H1 (cell line): Measurements from ENCODE around the gene OR4E1. TPM values are rescaled to one million over a fixed set of nuclear protein-coding genes. Genes with fewer than 3 reads are reported as not detected.

Experiments
- CTCF ChIA-PET: fragments of 300-600 bp; sonication (Branson Sonifier 250); formaldehyde crosslinking; loops from one replicate; lab custom pipeline; 2021; ENCODE audit not compliant: partially characterized antibody; lab: Charles Lee
- POLR2A ChIA-PET: fragments of 300-600 bp; sonication (Branson Sonifier 250); formaldehyde crosslinking; loops from one replicate; lab custom pipeline; 2021; ENCODE audit warnings: inconsistent platforms; ENCODE audit not compliant: partially characterized antibody; lab: Charles Lee
- DNase-seq, 2 experiments: peaks; one replicate each; pipeline versions ENCODE4 v3.0.0 to v3.0.0-alpha.2; 2010 to 2022; ENCODE audit warnings: low spot score in 2 of 2, low read depth in 1 of 2, mixed read lengths in 1 of 2
- FAIRE-seq: peaks from 2 replicates; lab custom pipeline; 2011; peaks lifted over from hg19 to GRCh38; lab: Jason Lieb, UNC
- H2AFZ ChIP-seq: 2 replicates; pipeline ENCODE4 v1.8.1; 2012; ENCODE audit warnings: low read length, inconsistent platforms
- H2AK5ac ChIP-seq: 2 replicates; pipeline ENCODE4 v1.6.1; 2013; ENCODE audit warnings: low read depth, low read length
- H2BK120ac ChIP-seq: replicated peaks from 2 replicates; pipeline ENCODE3; 2013; ENCODE audit warnings: low read depth, low read length, inconsistent platforms
- H2BK12ac ChIP-seq: 2 replicates; pipeline ENCODE4 v1.6.1; 2013; ENCODE audit warnings: low read depth, low read length
- H2BK15ac ChIP-seq: 2 replicates; pipeline ENCODE4 v1.6.1; 2013; ENCODE audit warnings: low read length
- H2BK20ac ChIP-seq: 2 replicates; pipeline ENCODE4 v1.6.1; 2013; ENCODE audit warnings: low read length
- H2BK5ac ChIP-seq: 2 replicates; pipeline ENCODE4 v1.6.1; 2013; ENCODE audit warnings: low read depth, low read length
- H3K14ac ChIP-seq: 2 replicates; pipeline ENCODE4 v1.6.1; 2013; ENCODE audit warnings: inconsistent platforms; ENCODE audit not compliant: insufficient read length
- H3K18ac ChIP-seq: 2 replicates; pipeline ENCODE4 v1.6.1; 2013; ENCODE audit warnings: low read length; ENCODE audit errors: extremely low read depth
- H3K23ac ChIP-seq: 2 replicates; pipeline ENCODE4 v1.6.1; 2013; ENCODE audit warnings: inconsistent platforms; ENCODE audit not compliant: insufficient read length
- H3K23me2 ChIP-seq: 2 replicates; pipeline ENCODE4 v1.6.1; 2013; ENCODE audit warnings: low read depth, low read length
- H3K27ac ChIP-seq: 2 replicates; pipeline ENCODE4 v1.6.1; 2011; ENCODE audit warnings: low read depth, low read length, inconsistent platforms
- H3K27me3 ChIP-seq, 4 experiments: replicated peaks in 1 of 4; 1 replicate in 1 of 4; 2 replicates in 3 of 4; pipeline versions ENCODE4 v1.6.1 to v1.8.1; 2011 to 2013; ENCODE audit warnings: low read length in 3 of 4, mild to moderate bottlenecking in 3 of 4, inconsistent platforms in 2 of 4, mixed read lengths in 2 of 4, moderate library complexity in 1 of 4; ENCODE audit not compliant: control insufficient read depth in 3 of 4, insufficient read depth in 3 of 4; ENCODE audit errors: extremely low read depth in 1 of 4
- H3K36me3 ChIP-seq, 4 experiments: 2 replicates each; pipeline versions ENCODE4 v1.6.1 to v1.8.1; 2011 to 2013; ENCODE audit warnings: mild to moderate bottlenecking in 4 of 4, low read length in 3 of 4, moderate library complexity in 2 of 4, control low read depth in 1 of 4, inconsistent platforms in 1 of 4; ENCODE audit not compliant: insufficient read depth in 4 of 4, control insufficient read depth in 2 of 4
- H3K4ac ChIP-seq: replicated peaks from 2 replicates; pipeline ENCODE3; 2013; ENCODE audit warnings: low read length, low read depth, mixed read lengths, inconsistent platforms; ENCODE audit not compliant: insufficient read length
- H3K4me1 ChIP-seq, 4 experiments: replicated peaks in 1 of 4; 1 replicate in 1 of 4; 2 replicates in 3 of 4; pipeline versions ENCODE4 v1.6.1 to v1.8.1; 2011 to 2013; ENCODE audit warnings: low read length in 3 of 4, inconsistent platforms in 2 of 4, mixed read lengths in 1 of 4; ENCODE audit not compliant: insufficient read depth in 4 of 4, control insufficient read depth in 3 of 4
- H3K4me2 ChIP-seq, 2 experiments: 2 replicates each; pipeline versions ENCODE4 v1.6.1 to v1.8.1; 2011 to 2013; ENCODE audit warnings: low read depth in 2 of 2, low read length in 2 of 2, control low read depth in 1 of 2, inconsistent platforms in 1 of 2, mild to moderate bottlenecking in 1 of 2; ENCODE audit not compliant: insufficient read depth in 1 of 2
- H3K4me3 ChIP-seq, 4 experiments: fragments of 200-600, 300-600 bp in 1 of 4; sonication (generic), shearing (Covaris generic), sonication (Bioruptor Twin) in 1 of 4; 2 replicates each; pipeline versions ENCODE4 v1.5.1 to v1.8.1; 2011 to 2016; ENCODE audit warnings: low read length in 4 of 4, low read depth in 3 of 4, control low read depth in 2 of 4, inconsistent platforms in 2 of 4, mild to moderate bottlenecking in 2 of 4, mixed read lengths in 1 of 4, moderate library complexity in 1 of 4; ENCODE audit not compliant: insufficient read depth in 2 of 4; ENCODE audit errors: extremely low read depth in 1 of 4
- H3K56ac ChIP-seq: replicated peaks from 2 replicates; pipeline ENCODE3; 2013; ENCODE audit warnings: low read depth, mild to moderate bottlenecking, mixed read lengths, low read length, inconsistent platforms; ENCODE audit not compliant: insufficient read length
- H3K79me1 ChIP-seq: 2 replicates; pipeline ENCODE4 v1.6.1; 2013; ENCODE audit warnings: low read depth, low read length, control low read depth
- H3K79me2 ChIP-seq, 2 experiments: 2 replicates each; pipeline versions ENCODE4 v1.6.1 to v1.8.1; 2012 to 2013; ENCODE audit warnings: low read length in 2 of 2, mild to moderate bottlenecking in 2 of 2, inconsistent platforms in 1 of 2; ENCODE audit not compliant: insufficient read depth in 2 of 2, control insufficient read depth in 1 of 2
- H3K9ac ChIP-seq, 4 experiments: replicated peaks in 1 of 4; 1 replicate in 1 of 4; 2 replicates in 3 of 4; pipeline versions ENCODE4 v1.6.1 to v1.8.1; 2011 to 2013; ENCODE audit warnings: low read depth in 3 of 4, low read length in 3 of 4, control low read depth in 2 of 4, mild to moderate bottlenecking in 2 of 4, moderate library complexity in 2 of 4, inconsistent platforms in 1 of 4; ENCODE audit errors: extremely low read depth in 1 of 4
- H3K9me3 ChIP-seq, 2 experiments: 2 replicates each; pipeline versions ENCODE4 v1.6.1 to v1.8.1; 2012 to 2013; ENCODE audit warnings: mild to moderate bottlenecking in 2 of 2, moderate library complexity in 2 of 2, control low read depth in 1 of 2, inconsistent platforms in 1 of 2, low read depth in 1 of 2, low read length in 1 of 2, mixed read lengths in 1 of 2; ENCODE audit not compliant: insufficient read depth in 2 of 2
- H4K20me1 ChIP-seq, 2 experiments: replicated peaks in 1 of 2; 2 replicates each; pipeline versions ENCODE3 to v1.8.1; 2011 to 2013; ENCODE audit warnings: inconsistent platforms in 2 of 2, low read length in 2 of 2, mild to moderate bottlenecking in 1 of 2; ENCODE audit not compliant: insufficient read depth in 2 of 2, control insufficient read depth in 1 of 2
- H4K5ac ChIP-seq: 2 replicates; pipeline ENCODE4 v1.6.1; 2013; ENCODE audit warnings: low read length, low read depth, mixed read lengths, inconsistent platforms; ENCODE audit not compliant: insufficient read length
- H4K8ac ChIP-seq: 2 replicates; pipeline ENCODE4 v1.8.0; 2013; ENCODE audit warnings: mild to moderate bottlenecking, moderate library complexity, low read length, inconsistent platforms; ENCODE audit not compliant: insufficient read depth; ENCODE audit errors: extremely low read depth
- H4K91ac ChIP-seq: replicated peaks from 2 replicates; pipeline ENCODE3; 2013; ENCODE audit warnings: low read length, mixed read lengths, inconsistent platforms; ENCODE audit not compliant: insufficient read length
- BACH1 ChIP-seq: IDR thresholded peaks from 2 replicates; pipeline ENCODE4 v1.6.1; 2012; ENCODE audit warnings: low read length, improper control_type of control experiment
- BCL11A ChIP-seq, 2 experiments: IDR thresholded peaks; one replicate each; pipeline ENCODE4 v1.6.1; 2011; ENCODE audit warnings: low read depth in 2 of 2, low read length in 2 of 2, mild to moderate bottlenecking in 2 of 2
- BRCA1 ChIP-seq: IDR thresholded peaks from 2 replicates; pipeline ENCODE4 v1.6.1; 2012; ENCODE audit warnings: low read depth, low read length, improper control_type of control experiment
- CHD1 ChIP-seq: IDR thresholded peaks from 2 replicates; pipeline ENCODE4 v1.6.1; 2012; ENCODE audit warnings: low read depth, low read length, improper control_type of control experiment
- GTF2F1 ChIP-seq: IDR thresholded peaks from 2 replicates; pipeline ENCODE4 v1.6.1; 2012; ENCODE audit warnings: low read depth, low read length, improper control_type of control experiment, borderline replicate concordance
- JUN ChIP-seq: IDR thresholded peaks from 2 replicates; pipeline ENCODE4 v1.6.1; 2011; ENCODE audit warnings: low read depth, mild to moderate bottlenecking, improper control_type of control experiment, low read length
- RAD21 ChIP-seq, 2 experiments: IDR thresholded peaks in 1 of 2; conservative IDR thresholded peaks in 1 of 2; 2 replicates each; pipeline ENCODE4 v1.6.1; 2011; ENCODE audit warnings: low read depth in 2 of 2, low read length in 2 of 2, improper control_type of control experiment in 1 of 2, inconsistent platforms in 1 of 2, mild to moderate bottlenecking in 1 of 2, moderate library complexity in 1 of 2
- RBBP5 ChIP-seq: IDR thresholded peaks from 2 replicates; pipeline ENCODE4 v1.7.1; 2012; ENCODE audit warnings: low read depth, mild to moderate bottlenecking, inconsistent platforms, low read length, moderate library complexity, borderline replicate concordance
- SIX5 ChIP-seq: IDR thresholded peaks from 2 replicates; pipeline ENCODE4 v1.6.1; 2011; ENCODE audit warnings: mild to moderate bottlenecking, low read depth, low read length
- SRF ChIP-seq: IDR thresholded peaks from 2 replicates; pipeline ENCODE4 v1.6.1; 2011; ENCODE audit warnings: mild to moderate bottlenecking, low read depth, low read length, moderate library complexity
- TAF7 ChIP-seq: optimal IDR thresholded peaks from 2 replicates; pipeline ENCODE3; 2011; ENCODE audit warnings: low read depth, mild to moderate bottlenecking, inconsistent platforms, low read length, moderate library complexity, borderline replicate concordance
- WGBS, 2 experiments: shearing (Covaris generic) in 1 of 2; methylation state at CpG; one replicate each; pipeline versions ENCODE4 v1.1.6 to v1.1.7; 2013 to 2015; ENCODE audit warnings: low lambda C conversion rate in 2 of 2, mixed read lengths in 2 of 2, inconsistent platforms in 1 of 2, low coverage in 1 of 2, missing lambda C conversion rate in 1 of 2; ENCODE audit not compliant: insufficient replicate concordance in 2 of 2, insufficient coverage in 1 of 2, insufficient read length in 1 of 2; ENCODE audit errors: extremely low coverage in 1 of 2, missing lambda C conversion rate in 1 of 2; 5-methylcytosine and 5-hydroxymethylcytosine counted together
- polyA plus RNA-seq, 7 experiments: library from polyadenylated mRNA; depleted of rRNA in 3 of 7; stranded (reverse) in 5 of 7; unstranded in 2 of 7; fragments of >200 nt in 5 of 7; fragments of 200-250 nt in 2 of 7; gene quantifications; 1 replicate in 5 of 7; 2 replicates in 1 of 7; 4 replicates in 1 of 7; pipeline versions ENCODE4 v1.2.1 to v1.2.3, GENCODE V29; 2011 to 2013; ENCODE audit warnings: missing spikeins in 2 of 7, mixed read lengths in 2 of 7
- total RNA-seq: library from RNA; stranded (reverse); fragmentation: NEBNext Ultra II Directional; extraction: Animal tissue kit (Norgen Biotek cat#: 25700); gene quantifications from 2 replicates; pipeline ENCODE4 v1.2.1, GENCODE V29; 2021
- TF ChIP-seq, protein P1 (sequence below), 3 experiments: IDR thresholded peaks; 1 replicate in 2 of 3; 2 replicates in 1 of 3; pipeline versions ENCODE4 v1.5.1 to v1.6.1; 2011; ENCODE audit warnings: low read length in 3 of 3, mild to moderate bottlenecking in 3 of 3, inconsistent platforms in 2 of 3, low read depth in 1 of 3, moderate library complexity in 1 of 3; ENCODE audit not compliant: insufficient read depth in 1 of 3; ENCODE audit errors: control extremely low read depth in 1 of 3

Gene OR4E1
- total and polyA plus RNA-seq, 2 of the 8 experiments (the other 6 are each of a cell fraction or from before 2014, with no cell fraction given), result not detected

DNA sequence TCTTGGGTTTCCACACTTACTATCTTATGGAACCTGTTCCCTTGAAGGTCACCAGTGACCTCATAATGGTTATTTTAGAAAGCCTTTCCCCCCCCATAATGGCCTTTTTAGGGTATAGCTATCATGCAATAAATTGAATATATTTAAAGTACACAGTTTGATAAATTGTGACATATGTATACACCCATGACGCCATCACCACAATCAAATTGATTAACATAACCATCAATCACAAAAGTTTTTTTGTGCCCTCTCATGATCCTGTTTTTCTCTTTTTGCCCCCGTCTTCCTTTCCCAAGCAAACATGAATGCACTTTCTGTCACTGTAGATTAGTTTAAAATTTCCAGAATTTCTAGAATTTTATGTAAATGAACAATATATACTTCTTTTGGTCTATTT is 28.7 kb upstream of the OR4E1 start:
- H2BK20ac ChIP-seq, result no peak overlapping the region
- 83% methylated on average over 2 of the region's 2 CpGs; no CpG with 5 or more reads in 1 of the 2 experiments for WGBS, 2 experiments
- H3K4ac ChIP-seq, result no peak overlapping the region
- H2BK5ac ChIP-seq, result no peak overlapping the region
- H4K20me1 ChIP-seq, result no peaks in the 10 kb centered on the region
- H3K9ac ChIP-seq, result no peak overlapping the region
- H4K5ac ChIP-seq, result no peak overlapping the region
- no peak overlapping the region for H2AK5ac ChIP-seq
- no peak for DNase-seq
- H2BK120ac ChIP-seq, result no peak overlapping the region
- no peak overlapping the region for H3K56ac ChIP-seq
- no peak overlapping the region for H3K23ac ChIP-seq
- H3K9me3 ChIP-seq, result peaks cover 0 to 5% of the 10 kb centered on the region in 2 experiments; a peak in 1 of 4 replicates
- no peak overlapping the region for H3K18ac ChIP-seq
- ChIA-PET POLR2A (no interaction called here), CTCF (interaction anchor here (1.2 to 2.0 kb wide), 2 partner anchors 9 to 36 kb away, joined by 3 to 17 read pairs; no protein-coding TSS in a partner anchor)
- H3K79me1 ChIP-seq, result no peaks in the 10 kb centered on the region
- no peak overlapping the region for H2BK15ac ChIP-seq
- H3K36me3 ChIP-seq, result no peaks in the 10 kb centered on the region
- H3K14ac ChIP-seq, result no peak overlapping the region
- H4K8ac ChIP-seq, result no peak overlapping the region
- no peaks in the 10 kb centered on the region for H3K79me2 ChIP-seq
- H2AFZ ChIP-seq, result no peak overlapping the region
- H4K91ac ChIP-seq, result no peak overlapping the region
- H3K23me2 ChIP-seq, result no peaks in the 10 kb centered on the region
- no peak overlapping the region for H3K4me2 ChIP-seq
- H3K4me1 ChIP-seq, result no peaks in the 10 kb centered on the region
- no peak for FAIRE-seq
- H3K27me3 ChIP-seq, result no peaks in the 10 kb centered on the region
- H3K4me3 ChIP-seq, result no peak overlapping the region
- no peak overlapping the region for H3K27ac ChIP-seq
- no peak overlapping the region for H2BK12ac ChIP-seq
- TF ChIP-seq SIX5 (no peak), BACH1 (no peak), BCL11A (IDR thresholded peaks at IDR 0.05; ENCODE audit: low read depth in 2 of 2, low read length in 2 of 2) (no peak), TAF7 (no peak), RAD21 (IDR thresholded peaks at IDR 0.05 in 1 of 2, conservative IDR thresholded peaks at IDR 0.05 in 1 of 2; ENCODE audit: low read depth in 2 of 2, low read length in 2 of 2) (no peak), SRF (no peak), JUN (no peak), RBBP5 (no peak), BRCA1 (no peak), CHD1 (no peak), GTF2F1 (no peak)
- TF ChIP-seq, protein P1, sequence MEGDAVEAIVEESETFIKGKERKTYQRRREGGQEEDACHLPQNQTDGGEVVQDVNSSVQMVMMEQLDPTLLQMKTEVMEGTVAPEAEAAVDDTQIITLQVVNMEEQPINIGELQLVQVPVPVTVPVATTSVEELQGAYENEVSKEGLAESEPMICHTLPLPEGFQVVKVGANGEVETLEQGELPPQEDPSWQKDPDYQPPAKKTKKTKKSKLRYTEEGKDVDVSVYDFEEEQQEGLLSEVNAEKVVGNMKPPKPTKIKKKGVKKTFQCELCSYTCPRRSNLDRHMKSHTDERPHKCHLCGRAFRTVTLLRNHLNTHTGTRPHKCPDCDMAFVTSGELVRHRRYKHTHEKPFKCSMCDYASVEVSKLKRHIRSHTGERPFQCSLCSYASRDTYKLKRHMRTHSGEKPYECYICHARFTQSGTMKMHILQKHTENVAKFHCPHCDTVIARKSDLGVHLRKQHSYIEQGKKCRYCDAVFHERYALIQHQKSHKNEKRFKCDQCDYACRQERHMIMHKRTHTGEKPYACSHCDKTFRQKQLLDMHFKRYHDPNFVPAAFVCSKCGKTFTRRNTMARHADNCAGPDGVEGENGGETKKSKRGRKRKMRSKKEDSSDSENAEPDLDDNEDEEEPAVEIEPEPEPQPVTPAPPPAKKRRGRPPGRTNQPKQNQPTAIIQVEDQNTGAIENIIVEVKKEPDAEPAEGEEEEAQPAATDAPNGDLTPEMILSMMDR (IDR thresholded peaks at IDR 0.05; ENCODE audit: control extremely low read depth in 1 of 3, insufficient read depth in 1 of 3, low read depth in 1 of 3, low read length in 3 of 3), result no peak
